Glomerular visceral epithelial cell (primary cell): Measurements from ENCODE around the gene UBE2J2.

Source experiments
- DNase-seq: peaks from one replicate; pipeline ENCODE4 v3.0.0-alpha.2; 2016; ENCODE audit errors: extremely low spot score

The UBE2J2 gene

DNA sequence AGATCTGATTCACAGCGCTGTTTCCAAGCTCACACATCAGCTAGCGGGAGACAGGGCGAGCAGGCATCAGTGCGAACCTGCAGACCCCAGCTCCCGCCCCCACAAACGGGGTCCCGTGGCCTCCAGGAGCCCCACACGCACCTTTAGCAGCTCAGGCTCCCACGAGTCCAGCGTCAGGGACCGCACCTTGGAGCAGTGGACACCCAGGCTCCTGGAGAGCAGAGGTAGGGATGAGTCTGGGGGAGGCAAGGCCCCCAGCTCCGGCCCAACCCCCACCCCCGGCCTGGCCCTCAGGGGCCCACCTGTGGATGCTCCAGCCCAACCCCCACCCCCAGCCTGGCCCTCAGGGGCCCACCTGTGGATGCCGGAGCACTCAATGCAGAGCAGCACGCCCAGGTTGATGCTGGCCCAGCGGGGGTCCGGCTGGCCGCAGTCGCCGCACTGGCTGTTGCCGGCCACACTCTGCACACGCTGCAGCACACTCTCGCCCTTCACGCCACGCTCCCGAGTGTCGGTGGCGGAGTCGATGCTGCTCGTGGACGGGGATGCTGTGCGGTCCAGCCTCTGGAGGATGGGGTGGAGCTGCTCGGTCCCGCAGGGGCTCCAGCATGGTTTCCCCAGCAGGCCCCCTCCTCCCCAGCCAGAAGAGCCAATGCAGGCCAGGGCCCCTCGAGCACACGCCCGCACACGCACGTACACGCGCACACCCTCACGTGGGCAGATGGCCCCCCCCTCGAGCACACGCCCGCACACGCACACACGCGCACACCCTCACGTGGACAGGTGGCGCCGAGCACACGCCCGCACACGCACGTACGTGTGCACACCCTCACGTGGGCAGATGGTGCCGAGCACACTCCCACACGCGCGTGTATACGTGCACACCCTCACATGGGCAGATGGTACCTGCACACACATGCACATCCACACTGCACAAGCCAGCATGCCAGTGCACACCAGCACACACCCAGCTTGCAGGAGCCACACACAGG is 22.7 kb upstream of the UBE2J2 start:
- no peak for DNase-seq

DNA sequence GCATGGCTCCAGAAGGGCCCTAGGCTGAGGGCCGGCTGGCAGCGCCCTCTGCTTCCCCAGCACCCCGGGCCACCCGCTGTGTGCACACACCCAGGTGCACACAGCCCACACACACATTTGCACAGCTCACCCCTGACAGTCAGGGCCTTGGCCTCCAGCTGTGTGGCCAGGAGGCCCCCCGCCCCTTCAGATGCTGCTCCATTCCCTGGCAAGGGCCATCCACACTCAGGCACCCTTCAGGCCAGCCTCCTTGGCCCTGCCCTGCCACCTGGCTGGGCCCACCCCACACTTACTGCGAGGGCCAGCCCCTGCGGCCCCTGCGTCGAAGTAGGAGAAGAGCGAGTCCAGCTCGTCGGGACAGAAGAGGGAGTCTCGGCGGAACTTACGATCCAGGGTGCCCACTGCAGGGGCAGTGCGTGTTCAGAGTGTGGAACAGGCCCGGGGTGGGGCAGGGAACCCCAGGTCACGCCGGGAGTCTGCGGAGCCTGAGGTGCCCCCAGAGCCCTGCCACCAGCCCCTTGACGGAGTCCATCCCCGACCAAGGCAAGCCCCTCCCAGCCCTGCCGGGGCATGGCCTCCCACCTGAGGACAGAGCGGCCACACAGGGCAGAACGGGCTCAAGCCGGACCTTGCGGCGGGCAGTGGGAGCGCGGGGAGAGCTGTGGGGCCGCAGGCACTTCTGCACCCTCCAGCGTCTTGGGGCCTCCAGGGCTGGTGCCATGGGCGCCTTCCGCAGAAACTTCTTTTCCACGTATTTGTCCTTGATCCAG is 21.7 kb upstream of the UBE2J2 start:
- DNase-seq = no peak

DNA sequence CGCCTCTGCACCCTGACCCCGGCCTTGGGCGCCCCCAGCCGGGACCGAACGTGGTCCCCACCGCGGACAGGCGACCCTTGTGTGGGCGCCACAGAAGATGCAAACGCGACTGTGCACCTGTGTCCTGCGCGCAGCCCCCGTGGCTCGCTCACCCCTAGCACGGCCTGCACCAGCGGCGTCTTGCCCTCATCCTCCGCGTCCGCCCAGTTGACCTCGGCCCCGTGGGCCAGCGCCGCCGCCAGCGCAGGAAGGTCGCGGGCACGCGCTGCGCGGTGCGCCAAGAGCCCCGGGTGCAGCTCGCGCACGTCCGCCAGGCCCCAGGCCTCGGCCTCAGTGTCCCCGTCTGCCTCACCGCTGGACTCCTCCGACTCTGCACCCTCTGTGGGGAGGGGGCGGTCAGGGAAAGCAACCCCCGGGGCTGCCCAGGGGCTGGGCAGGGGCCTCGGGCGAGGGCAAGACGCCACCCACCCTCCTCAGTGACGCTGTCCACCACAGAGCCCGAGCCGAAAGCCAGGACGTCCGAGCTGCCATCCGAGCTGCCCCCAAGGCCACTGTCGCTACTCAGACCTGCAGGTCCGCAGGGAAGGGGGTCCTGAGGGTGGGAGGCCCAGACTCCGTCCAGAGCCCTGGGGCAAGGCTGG is 20.7 kb upstream of the UBE2J2 start:
- DNase-seq = no peak

DNA sequence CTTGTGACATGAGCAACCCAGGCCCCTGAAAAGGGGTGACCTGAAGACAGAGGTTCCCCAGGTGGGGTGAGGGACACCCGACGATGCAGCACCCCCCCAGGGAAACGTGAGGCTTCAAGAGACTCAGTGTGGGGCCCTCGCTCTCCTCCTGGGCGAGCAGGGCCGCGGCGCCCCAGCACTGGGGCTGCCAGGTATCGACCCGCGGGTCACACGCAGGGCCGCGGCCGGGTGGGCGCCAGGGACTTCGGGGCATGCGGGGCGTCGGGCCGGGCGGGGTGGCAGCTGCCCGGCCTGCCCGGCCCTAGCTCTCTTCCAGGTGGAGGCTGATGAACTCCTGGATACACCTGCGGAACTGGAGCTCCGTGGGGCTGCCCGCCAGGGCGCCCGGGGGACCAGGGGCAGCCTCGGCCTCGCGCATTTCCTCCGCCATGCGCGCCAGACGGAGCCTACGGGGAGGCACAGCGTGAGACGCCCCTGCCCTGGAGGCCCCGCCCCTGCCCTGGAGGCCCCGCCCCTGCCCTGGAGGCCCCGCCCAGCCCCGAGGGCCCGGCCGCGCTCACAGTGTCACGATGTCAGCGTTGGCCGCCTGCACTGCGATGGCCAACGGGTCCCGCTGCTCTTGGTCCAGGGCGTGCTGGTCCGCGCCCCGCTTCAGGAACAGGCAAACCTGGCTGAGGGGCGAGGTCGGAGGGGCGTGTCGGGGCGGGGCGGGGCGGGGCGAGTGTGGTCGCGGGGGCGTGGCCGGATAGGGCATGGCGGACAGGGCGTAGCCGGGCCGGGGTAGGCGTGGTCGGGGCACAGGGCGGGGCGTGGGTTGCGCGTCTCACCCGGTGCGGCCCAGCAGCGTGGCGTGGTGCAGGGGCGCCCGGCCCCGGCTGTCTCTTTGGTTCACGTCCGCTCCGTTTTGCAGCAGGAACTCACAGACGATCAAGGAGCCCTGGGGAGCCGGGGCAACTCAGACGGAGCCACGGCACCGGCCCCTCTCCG is 19.9 kb upstream of the UBE2J2 start:
- no peak for DNase-seq

DNA sequence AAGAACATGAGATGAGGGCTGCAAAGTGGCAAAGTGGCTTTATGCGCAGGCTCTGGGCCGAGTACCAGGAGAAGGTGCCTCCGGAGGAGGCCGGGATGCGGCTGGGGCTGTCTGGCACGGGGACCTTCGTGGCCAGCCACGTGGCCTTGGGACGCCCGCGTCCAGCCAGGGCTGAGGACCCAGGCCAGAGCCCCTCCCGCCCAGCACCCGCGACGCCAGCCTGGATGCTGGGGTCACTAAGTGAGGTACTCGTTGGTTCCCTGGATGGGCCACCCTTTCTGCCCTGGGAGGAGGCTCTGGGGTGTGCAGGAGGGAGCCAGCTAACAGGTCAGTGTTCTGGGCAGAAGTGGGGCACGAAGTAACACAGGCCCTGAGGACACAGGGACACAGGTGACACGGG is 19.2 kb upstream of the UBE2J2 start:
- DNase-seq = no peak

DNA sequence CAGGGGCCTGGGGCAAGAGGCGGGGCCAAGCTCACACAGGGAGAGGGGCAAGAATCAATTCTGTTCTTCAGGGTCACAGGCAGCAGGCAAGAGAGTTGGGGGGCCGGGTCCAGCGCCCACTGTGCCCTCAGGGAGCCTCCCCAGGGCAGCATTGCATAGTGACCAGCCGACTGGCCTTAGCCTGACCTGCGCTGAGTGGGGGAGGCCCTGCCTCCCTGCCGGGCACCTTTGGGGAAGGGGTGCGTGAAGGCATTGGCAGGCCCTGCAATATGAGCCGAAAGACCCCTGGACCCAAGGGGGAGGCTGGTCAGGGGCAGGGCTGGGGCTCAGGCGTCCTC is 18.8 kb upstream of the UBE2J2 start:
- no peak for DNase-seq

DNA sequence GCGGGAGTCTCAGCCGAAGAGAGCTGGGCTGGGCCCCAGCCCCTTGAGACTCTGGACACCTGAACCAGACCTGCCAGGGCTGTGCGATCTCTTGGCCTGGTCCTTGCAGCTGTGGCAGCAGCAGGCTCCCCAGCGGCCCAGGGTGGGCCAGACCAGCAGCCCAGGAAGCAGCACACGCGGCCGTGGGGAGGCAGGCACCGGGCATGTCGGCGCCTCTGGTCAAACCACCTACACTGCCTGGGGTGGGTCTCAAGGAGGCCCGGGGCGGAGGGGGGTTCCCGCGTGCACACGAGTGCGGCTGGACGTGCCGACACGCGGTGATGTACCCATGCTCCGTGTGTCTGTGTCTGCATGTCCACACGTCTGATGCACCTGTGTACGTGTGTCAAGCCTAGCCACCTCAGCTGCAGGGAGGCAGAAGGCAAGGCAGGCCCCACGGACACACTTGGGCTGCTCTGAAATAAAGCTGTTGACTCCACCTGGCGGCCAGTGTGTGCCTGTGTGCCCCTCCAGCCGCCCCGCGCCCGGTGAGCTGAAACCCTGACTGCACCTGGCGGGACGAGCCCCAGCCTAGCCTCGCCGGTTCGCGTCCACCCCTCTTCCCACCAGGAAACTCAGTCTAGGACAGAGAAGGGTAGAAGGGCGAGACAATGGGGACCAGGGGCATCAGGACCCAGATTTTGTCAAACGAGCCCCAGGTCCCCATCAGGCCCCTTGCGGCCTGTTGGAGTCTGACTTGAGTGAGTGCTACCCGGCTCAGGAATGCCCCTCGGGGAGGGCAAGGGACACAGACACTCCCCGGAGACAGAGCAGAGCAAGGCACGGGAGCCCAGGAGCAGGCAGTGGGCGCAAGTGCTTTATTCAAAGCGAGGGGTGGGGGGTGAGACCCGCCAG is 18.1 kb upstream of the UBE2J2 start:
- DNase-seq = peak; percentile 76

DNA sequence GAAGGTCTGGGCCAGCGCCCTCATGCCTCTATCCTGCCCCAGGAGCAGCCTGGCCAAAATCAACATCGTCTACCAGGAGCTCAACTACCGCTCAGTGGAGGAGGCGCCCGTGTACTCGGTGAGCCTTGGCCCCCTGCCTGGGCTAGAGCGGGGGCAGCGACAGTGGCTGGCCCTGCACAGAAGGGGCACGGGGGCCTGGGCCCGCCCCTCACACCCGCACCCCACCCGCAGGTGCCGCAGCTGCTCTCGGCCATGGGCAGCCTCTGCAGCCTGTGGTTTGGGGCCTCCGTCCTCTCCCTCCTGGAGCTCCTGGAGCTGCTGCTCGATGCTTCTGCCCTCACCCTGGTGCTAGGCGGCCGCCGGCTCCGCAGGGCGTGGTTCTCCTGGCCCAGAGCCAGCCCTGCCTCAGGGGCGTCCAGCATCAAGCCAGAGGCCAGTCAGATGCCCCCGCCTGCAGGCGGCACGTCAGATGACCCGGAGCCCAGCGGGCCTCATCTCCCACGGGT is 17.4 kb upstream of the UBE2J2 start:
- no peak for DNase-seq

DNA sequence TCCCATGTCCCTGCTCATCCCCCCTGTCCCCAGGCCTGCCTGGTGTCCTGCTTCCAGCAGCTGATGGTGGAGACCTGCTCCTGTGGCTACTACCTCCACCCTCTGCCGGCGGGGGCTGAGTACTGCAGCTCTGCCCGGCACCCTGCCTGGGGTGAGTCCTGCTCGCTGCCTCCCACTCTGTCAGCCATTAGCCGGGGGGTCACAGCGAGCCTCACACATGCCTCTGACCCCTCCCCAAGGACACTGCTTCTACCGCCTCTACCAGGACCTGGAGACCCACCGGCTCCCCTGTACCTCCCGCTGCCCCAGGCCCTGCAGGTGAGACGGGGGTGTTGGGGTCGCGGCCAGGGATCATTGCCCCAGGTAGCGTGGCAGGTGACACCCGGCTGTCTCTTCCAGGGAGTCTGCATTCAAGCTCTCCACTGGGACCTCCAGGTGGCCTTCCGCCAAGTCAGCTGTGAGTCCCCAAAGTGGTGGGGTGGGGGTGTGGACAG is 16.6 kb upstream of the UBE2J2 start:
- peak; percentile 72 for DNase-seq

DNA sequence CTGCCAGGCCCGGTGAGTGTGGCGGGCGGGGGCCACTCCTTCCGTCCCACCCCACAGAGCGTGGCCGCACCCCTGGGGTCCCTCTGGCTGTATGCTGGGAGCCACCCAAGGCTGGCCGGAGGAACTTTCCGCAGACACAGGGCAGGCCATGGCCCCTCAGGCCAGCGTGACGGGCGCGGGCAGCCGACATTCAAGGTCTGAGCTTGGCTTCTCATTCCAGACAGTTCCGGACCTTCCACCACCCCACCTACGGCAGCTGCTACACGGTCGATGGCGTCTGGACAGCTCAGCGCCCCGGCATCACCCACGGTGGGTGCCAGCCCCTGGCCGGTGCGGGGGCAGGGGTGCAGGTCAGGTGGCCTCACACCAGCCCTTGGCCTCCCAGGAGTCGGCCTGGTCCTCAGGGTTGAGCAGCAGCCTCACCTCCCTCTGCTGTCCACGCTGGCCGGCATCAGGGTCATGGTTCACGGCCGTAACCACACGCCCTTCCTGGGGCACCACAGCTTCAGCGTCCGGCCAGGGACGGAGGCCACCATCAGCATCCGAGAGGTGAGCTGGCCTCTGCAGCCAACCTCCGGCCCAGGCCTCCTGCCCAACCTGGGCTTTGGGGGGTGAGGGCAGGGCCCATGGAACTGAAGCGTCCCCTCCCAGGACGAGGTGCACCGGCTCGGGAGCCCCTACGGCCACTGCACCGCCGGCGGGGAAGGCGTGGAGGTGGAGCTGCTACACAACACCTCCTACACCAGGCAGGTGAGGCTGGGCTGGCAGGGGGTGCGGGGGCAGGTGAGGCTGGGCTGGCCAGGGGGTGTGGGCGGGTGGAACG is 13.8 kb upstream of the UBE2J2 start:
- no peak for DNase-seq

DNA sequence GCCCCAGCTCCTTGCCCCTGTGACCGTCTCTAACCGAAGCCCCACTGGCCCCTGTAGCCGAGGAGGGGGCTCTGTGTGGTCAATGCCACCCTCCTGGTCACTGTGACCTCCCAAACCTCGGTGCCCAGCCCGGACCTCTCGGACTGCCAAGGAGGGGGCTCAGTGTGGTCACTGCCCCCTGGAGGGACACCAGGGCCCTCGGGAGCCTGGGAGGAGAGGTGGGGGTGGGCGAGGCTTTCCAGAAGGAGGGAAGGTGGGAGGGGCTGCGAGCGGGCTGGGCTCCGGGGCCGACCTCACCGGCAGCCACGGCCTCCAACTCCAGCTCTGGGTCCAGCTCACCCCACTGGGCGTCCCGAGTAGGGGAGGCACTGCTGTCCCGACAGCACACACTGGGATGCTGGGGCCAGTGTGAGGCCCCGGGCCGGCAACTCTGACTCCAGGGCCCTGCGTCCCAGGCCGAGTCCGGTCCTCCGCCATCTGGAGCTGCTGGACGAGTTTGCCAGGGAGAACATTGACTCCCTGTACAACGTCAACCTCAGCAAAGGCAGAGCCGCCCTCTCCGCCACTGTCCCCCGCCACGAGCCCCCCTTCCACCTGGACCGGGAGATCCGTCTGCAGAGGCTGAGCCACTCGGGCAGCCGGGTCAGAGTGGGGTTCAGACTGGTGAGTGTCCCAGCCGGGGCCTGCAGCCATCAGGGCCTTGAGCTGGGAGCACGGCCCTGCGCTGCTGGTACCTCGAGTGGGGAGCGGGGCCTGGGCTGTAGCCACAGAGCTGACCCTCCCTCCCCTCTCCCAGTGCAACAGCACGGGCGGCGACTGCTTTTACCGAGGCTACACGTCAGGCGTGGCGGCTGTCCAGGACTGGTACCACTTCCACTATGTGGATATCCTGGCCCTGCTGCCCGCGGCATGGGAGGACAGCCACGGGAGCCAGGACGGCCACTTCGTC is 12.9 kb upstream of the UBE2J2 start:
- no peak for DNase-seq

DNA sequence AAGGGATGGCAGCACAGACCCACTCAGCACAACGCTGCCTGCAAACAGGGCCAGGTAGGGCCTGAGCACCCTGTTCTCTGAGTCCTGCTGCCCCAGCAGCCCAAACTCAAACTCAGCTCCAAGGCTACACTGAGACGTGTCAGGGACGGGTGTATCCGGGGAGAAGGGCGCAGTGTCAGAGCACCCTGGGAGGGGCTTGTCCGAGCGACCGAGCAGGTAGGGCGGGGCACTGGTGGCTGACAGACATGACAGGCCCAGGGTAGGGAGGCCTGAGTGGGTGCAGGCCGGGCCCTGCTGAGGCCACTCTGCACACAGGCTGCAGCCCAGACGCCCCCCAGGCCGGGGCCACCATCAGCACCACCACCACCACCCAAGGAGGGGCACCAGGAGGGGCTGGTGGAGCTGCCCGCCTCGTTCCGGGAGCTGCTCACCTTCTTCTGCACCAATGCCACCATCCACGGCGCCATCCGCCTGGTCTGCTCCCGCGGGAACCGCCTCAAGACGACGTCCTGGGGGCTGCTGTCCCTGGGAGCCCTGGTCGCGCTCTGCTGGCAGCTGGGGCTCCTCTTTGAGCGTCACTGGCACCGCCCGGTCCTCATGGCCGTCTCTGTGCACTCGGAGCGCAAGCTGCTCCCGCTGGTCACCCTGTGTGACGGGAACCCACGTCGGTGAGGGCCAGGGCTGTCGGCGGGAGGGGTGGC is 12.1 kb upstream of the UBE2J2 start:
- DNase-seq = no peak

DNA sequence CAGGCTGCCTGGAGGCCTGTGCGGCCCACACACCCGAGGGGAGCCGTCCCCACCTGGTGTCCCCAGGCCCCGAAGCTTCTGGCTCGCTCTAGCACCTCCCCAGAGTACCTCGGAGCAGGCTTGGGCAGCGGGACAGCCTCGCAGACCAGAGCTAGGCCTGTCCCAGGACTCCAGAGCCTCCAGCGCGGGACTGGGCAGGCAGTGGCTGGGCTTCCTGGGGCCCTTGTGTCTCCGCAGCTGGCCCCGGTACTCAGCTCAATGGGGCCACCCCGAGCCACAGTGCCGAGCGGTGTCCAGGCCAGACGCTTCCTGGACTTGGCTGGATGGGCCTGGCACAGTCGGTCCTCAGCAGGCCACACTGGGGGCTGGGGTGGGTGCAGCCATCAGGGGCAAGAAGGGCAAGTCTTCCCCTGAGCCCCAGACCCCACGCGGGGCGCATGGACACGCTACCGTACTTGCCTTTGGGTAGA is 11.5 kb upstream of the UBE2J2 start:
- no peak for DNase-seq

DNA sequence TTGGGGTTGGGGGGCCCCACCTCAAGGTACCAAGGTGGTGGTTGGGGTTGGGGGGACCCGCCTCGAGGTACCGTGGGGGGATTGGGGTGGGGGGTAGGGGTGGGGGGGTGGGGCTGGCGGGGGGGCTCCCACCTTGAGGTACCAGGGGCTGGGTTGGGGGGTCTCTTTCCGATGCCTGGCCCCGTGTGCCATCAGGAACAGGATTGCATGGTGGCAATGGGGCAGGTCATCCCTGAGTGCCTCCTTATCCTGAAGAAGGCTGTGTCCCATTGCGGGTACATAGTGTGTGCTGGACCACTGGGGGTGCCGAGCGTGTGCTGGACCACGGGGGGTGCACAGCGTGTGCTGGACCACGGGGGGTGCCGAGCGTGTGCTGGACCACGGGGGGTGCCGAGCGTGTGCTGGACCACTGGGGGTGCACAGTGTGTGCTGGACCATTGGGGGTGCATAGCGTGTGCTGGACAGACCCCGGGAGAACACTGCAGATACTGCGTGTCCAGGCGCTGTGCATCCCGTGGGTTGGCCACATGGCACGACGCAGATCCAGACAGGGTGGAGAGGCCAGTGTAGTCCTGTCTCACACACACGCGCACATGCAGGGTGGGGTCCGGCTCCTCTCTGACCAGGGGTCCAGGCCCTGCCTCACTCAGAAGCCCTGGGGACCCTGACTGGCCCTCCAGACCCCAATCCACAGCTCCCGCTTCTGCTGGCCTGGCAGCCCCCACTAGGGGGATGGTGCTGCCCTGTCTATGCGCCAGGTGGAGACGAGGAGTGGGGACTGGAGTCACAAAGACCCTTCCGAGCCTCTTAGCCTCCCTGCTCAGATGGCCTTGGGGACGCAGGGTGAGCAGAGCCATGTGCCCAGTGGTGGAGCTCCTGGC is 10.8 kb upstream of the UBE2J2 start:
- no peak for DNase-seq

DNA sequence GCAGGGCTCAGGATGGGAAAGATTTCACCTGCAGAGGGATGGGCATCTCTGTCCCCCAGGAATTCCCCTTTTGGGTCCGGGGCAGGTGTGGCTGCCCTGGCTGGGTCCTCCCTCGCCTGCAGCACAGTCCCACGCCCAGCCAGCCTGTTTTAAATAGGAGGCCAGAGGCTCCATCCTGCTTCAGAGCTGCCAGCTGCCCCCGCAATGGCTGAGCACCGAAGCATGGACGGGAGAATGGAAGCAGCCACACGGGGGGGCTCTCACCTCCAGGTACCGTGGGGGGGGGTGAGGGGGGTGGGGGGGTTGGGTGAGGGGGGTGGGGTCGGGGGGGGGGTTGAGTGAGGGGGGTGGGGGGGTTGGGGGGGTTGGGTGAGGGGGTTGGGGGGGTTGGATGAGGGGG is 10.2 kb upstream of the UBE2J2 start:
- DNase-seq = peak; percentile 56

DNA sequence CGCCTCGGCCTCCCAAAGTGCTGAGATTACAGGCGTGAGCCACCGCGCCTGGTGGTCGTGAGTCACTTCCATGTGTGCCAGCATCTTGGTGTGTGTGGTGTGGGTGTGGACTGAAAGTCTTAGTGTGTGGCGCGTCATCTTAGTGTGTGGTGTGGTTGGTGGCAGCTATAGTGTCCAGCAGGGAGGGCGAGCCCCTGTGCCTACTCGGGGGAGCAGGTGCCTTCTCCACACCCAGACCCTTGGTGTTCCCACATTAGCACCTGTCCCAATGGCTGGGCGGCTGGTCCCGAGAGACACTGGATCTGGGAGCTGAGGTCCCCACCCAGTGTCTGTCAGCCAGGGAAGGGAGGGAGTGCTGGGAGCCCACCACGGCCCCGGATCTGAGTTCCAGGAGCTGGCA is 9.3 kb upstream of the UBE2J2 start:
- no peak for DNase-seq
